ENCODE measurements around the gene CHEK2. TPM values are rescaled to one million over a fixed set of nuclear protein-coding genes. Genes with fewer than 3 reads are reported as not detected.
"Not testable (repeated sequence)": the region's sequence is repeated elsewhere in the genome, so short reads cannot be mapped to it uniquely, and the experiment has no call there.

Gene CHEK2
- total RNA-seq (2014; rRNA removed; shearing (Covaris generic); ENCODE audit: low replicate concordance): 55.7 and 65.4 TPM in 2 replicates

DNA sequence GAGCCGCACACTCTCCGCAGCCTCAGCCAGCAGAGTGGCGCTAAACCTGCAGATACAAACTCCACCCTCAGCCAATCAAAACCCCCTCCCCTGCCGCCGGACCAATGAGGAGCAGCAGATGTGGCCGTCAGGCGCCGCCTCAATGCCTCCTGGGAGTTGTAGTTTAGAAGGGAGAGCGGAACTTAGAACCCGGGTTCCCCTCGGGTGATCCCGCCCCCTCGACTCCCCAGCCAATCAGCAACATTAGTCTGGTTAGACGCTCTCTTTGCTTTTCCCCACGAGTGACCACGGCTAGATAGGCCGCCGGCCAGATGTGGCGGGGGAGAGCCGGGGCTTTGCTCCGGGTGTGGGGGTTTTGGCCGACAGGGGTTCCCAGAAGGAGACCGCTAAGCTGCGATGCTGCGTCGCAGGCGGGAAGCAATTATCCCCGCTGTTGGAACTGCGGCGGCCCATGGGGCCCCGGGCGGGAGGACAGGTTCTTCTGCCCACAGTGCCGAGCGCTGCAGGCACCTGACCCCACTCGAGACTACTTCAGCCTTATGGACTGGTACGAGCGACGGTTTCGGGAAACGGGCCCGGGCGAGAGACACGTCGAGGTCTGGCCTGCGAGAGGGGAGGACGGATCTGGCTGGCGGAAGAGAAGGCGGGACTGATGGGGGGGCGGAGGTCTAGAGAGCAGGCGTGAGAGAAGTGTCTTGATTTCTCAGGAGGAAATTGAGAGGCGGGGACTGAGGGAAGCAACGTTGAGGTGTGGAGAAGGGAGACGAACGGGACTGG is at the start of gene CHEK2, which contains the start of gene HSCB:
CHEK2 (minus strand) TSS at position 36 of the 777 bp plus-strand sequence. CDS start 7,099 bp downstream, outside the sequence.
HSCB (plus strand) TSS at position 255 of the 777 bp plus-strand sequence; CDS start at position 312, 57 bp downstream.
- peak; percentile 99 for DNase-seq (ENCODE audit: low read depth)
- in situ Hi-C loops (cut with HindIII; ENCODE audit: low pct_unique_long_range_greater_than_20kb, low sequenced_read_pairs): no loop called here

DNA sequence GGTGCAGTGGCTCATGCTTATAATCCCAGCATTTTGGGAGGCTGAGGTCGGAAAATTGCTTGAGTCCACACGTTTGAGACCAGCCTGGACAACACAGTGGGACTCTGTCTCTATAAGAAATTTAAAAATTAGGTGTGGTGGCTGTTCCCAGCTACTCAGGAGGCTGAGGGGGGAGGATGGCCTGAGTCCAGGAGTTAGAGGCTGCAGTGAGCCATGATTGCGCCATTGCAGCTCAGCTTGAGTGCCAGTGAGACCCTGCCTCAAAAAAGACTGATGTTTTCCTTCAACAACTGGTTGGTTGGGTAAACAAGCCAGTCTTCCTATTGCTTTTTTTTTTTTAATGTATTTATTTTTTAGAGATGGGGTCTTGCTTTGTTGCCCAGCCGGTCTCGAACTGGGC is 49.5 kb upstream of the CHEK2 start:
- no peak for DNase-seq (ENCODE audit: low read depth)
- in situ Hi-C loops (cut with HindIII; ENCODE audit: low pct_unique_long_range_greater_than_20kb, low sequenced_read_pairs): no loop called here

DNA sequence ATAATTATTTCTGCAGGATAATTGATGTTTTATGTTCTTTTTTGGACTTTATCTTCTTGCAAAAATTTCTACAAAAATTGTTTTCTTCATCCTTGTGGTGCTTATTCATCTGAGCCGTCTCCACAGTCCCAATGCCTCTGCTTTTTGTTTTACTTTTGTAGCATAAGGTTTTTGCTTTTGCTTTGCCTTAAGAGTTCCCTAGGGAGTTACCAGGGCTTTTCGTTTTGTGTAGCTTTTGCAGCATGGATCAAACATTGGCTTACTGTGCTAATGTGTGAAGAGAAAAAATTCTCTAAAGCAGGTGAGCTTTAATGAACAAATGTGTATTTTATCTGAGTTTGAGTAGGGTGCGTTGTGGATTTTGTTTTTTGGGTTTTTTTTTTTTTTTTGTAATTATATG is 47.0 kb upstream of the CHEK2 start:
- DNase-seq (ENCODE audit: low read depth): no peak
- in situ Hi-C loops (cut with HindIII; ENCODE audit: low pct_unique_long_range_greater_than_20kb, low sequenced_read_pairs): no loop called here

DNA sequence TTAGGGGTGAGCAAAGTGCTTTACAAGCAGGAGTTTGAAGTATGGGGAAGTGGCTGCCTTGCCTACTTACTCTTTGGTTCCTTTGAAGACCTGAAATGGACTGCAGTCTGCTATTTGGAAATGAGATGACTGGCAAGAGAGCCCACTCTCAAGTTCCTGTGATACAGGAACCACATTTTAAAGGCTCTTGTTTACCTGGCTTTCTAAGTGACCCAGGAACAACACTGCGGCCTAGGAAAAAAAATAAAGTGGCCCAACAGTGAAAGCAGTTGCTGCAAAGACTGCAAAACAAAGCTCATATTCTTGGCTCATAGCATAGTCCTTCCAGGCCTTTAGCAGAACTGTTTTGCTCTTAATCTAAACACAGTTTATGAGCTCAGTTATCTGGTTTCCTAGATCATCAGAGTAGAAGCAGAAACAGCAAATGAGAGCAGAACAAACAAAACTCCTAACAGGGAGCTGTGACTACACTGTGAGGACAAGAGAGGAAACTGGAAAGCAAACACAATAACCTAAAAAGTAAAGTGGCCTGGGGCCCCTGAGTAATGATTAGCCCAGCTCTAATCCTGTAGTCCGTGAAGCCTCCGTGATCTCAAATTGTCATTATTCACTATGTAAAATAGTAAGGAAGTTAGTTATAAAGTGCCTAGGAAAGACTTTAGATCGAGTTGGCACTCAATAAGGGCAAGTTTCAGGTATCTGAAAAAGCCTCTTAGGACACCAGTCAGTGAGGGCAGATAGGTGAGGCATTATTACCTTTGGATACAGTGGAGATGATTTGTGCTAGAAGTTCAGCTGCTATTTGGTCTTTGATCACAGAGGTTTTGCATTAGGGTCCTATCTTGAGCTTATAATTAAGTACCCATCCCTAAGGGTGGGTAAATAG is 42.4 kb upstream of the CHEK2 start:
- in situ Hi-C loops (cut with HindIII; ENCODE audit: low pct_unique_long_range_greater_than_20kb, low sequenced_read_pairs): no loop called here
- DNase-seq (ENCODE audit: low read depth): peak; percentile 35

DNA sequence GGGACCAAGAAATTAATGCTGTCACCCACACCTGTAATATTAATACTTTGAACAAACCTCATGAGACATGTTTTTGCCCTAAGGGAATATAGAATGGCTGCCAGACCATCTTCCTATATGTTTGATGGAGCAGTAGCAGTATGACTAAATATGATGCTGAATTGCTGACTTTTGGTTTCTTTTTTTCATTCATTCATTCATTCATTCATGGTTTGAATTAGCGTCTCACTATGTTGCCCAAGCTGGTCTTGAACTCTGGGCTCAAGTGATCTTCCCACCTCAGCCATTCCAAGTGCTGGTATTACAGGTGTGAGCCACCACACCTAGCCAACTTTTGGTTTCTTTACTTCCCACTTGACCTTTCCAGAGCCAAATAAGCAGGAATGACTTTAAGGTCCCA is 38.7 kb upstream of the CHEK2 start:
- in situ Hi-C loops (cut with HindIII; ENCODE audit: low pct_unique_long_range_greater_than_20kb, low sequenced_read_pairs): no loop called here
- no peak for DNase-seq (ENCODE audit: low read depth)

DNA sequence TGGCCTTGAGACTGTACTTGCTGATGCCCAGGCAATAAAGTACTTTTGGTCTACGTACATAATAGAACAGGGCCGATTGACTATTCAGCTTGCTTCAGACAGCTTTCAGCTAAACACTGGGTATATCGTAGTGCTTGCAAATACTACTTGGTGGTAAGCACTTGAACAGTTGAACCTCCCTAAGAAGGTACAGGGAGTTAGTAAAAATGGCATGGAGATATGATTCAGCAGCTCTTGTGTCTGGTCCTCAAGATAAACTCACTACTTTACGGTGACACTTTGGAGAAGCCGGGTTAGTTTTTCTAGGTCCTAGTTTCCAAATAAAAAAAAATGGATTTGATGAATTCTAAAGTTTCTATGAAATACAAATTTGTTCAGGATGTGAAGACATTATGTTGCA is 38.2 kb upstream of the CHEK2 start:
- in situ Hi-C loops (cut with HindIII; ENCODE audit: low pct_unique_long_range_greater_than_20kb, low sequenced_read_pairs): no loop called here
- no peak for DNase-seq (ENCODE audit: low read depth)

DNA sequence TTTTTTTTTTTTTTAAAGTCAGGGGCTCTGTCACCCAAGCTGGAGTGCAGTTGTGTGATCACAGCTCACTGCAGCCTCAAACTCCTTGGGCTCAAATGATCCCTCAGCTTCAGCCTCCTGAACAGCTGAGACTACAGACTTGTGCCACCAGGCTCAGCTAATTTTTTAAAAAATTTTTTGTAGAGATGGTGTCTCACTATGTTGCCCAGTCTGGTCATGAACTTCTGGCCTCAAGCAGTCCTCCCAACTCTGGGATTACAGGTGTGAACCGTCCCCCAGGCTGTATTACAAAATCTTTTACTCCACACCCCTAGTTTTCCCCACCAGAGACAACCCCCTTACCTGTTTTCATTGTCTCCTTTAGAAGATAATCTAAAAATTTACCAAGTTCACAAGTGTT is 32.8 kb upstream of the CHEK2 start:
- no peak for DNase-seq (ENCODE audit: low read depth)
- in situ Hi-C loops (cut with HindIII; ENCODE audit: low pct_unique_long_range_greater_than_20kb, low sequenced_read_pairs): no loop called here

DNA sequence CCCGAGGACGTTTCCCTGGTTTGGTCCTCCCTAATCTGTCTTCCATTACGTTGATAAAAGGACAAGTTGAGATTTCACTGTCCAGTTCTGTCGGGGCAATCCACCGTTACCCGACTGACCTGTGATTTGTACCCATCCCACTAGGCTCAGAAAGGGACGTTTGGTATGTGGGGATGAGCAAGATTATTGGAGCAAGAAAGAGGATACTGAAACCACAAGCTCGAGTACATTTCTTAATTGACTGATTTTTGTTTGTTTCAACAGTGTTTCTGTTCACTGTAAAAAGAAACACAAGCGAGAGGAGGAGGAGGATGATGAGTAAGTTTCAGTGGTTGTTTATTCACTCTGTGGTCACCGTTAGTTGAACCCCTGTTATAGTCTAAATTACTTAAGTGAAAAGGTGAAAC is 31.8 kb upstream of the CHEK2 start:
- DNase-seq (ENCODE audit: low read depth): peak; percentile 70
- in situ Hi-C loops (cut with HindIII; ENCODE audit: low pct_unique_long_range_greater_than_20kb, low sequenced_read_pairs): no loop called here

DNA sequence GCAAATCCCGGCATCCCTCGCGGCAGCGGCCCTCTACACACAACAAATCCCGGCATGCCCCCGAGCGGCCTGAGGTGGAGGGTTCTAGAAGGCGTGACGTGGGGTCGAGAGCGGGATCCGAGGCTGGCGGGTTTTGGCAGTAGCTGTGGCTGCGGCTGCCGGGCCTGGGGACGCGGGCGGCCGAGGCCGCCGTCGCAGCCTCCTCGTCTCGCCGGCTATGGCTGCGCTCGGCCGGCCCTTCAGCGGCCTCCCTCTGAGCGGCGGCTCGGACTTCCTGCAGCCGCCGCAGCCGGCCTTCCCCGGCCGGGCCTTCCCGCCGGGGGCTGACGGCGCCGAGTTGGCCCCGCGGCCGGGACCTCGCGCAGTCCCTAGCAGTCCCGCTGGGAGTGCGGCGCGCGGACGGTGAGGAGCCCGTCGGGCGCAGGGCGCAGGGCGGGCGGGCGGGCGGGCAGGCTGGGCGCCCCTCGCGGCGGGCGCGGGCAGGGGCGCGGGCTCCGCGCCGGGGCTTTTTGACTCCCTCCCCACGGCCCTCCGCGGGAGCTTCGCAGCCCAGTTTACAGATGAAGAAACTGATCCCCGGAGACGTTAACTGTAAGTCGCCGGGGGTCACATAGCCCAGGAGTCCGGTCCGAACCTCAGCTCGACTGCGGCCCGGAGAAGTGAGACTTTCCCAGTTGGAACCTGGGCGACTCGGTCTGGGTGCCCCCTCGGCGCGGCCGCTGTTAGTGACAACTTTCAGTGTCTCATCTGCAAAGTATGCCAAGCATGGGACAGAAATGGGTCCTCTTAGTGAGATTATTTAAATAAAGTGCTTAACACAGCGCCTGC is 31.2 kb upstream of the CHEK2 start, which contains the start of gene CCDC117:
CCDC117 (plus strand) TSS at position 63 of the 828 bp plus-strand sequence; CDS start at position 218, 155 bp downstream.
- peak; percentile 92 for DNase-seq (ENCODE audit: low read depth)
- in situ Hi-C loops (cut with HindIII; ENCODE audit: low pct_unique_long_range_greater_than_20kb, low sequenced_read_pairs): no loop called here

DNA sequence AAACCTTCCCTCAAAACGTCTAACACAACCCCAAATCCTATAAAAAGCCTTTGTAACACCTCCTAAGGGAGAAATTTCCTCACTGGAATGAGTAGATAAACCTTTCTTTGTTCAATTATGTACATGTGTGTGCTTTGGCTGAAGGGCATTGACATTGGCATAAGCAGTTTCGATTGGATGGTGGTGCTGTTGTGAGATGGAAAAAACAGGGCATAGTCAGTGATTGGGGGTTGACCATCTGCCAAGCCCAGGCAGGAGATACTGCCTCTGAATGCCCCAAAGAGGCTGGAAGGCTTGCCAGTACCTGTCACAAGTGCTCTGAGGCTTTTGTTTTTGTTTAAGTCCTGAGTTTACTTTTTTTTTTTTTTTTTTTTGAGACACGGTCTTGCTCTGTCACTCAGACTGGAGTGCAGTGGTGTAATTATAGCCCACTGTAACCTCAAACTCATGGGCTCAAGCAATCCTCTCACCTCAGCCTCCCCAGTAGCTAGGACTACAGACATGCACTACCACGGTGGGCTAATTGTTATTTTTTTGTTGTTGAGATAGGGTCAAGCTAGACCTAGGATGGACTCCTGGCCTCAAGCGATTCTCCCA is 29.7 kb upstream of the CHEK2 start:
- in situ Hi-C loops (cut with HindIII; ENCODE audit: low pct_unique_long_range_greater_than_20kb, low sequenced_read_pairs): no loop called here
- DNase-seq (ENCODE audit: low read depth): no peak

DNA sequence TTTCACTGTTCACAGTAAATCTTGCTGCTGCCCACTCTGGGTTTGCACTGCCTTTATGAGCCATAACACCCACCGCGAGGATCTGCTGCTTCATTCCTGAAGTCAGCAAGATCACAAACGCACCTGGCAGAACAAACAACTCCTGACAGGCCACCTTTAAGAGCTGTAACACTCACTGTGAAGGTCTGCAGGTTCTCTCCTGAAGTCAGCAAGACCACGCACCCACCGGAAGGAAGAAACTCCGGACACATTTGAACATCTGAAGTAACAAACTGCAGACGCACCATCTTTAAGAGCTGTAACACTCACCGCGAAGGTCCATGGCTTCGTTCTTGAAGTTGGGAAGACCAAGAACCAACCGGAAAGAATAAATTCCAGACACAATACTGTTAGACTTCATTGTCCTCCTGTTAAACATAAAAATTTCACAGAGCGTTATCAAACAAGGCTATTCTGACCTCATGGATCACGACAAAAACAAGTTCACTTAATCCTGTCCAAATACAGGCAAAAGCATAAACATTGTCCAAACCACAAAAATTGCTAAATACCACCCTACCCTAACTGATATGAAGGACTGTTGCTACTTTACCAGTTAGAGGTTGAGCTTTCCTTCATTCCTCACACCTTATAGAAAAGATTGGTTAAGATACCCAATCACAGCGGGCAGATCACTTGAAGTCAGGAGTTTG is 27.9 kb upstream of the CHEK2 start:
- in situ Hi-C loops (cut with HindIII; ENCODE audit: low pct_unique_long_range_greater_than_20kb, low sequenced_read_pairs): no loop called here

DNA sequence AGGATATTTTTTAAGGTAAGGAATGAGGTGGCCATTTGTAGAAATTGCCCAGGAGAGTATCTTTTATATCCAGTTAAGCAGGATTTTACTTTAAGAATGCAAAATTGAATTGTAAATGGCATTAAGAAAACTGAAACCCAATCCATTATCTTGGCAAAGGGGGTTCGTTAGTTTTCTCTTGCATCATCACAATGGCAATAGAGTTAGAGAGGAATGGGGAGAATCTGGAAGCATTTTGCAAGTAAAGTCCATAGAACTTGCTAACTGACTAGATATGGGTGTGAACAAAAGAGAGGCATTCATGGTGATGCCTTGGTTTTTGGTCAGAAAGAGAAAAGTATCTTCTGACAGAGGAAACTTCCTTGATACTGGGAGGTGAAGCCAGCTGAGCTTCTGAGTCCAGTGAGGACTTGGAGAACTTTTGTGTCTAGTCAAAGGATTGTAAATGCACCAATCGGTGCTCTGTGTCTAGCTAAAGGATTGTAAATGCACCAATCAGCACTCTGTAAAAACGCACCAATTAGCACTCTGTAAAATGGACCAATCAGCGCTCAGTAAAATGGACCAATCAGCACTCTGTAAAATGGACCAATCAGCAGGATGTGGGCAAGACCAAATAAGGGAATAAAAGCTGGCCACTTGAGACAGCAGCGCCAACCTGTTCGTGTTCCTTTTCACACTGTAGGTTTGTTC is 27.2 kb upstream of the CHEK2 start:
- in situ Hi-C loops (cut with HindIII; ENCODE audit: low pct_unique_long_range_greater_than_20kb, low sequenced_read_pairs): no loop called here
- DNase-seq (ENCODE audit: low read depth): peak; percentile 27

More for the DNA sequence above, 27.9 kb upstream of the CHEK2 start:
- no peak for DNase-seq (ENCODE audit: low read depth)

DNA sequence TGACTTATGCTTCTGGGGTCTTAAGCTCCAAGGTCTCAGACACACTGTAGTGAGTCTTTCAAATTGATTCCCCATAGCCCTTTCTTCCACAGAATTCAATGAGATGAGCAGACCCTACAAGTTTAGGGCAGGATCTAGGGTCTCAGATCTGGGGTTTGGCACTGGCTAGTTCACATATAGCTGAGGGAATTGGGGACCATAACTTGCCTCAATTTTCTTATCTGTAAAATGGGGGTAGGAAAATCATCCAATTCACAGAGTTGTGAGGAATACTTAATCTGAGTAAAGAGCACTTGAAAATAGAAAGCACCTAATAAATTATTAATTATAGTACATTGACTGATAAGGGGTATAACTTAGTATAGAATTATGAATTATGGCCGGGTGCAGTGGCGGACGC is 25.0 kb upstream of the CHEK2 start:
- in situ Hi-C loops (cut with HindIII; ENCODE audit: low pct_unique_long_range_greater_than_20kb, low sequenced_read_pairs): no loop called here
- no peak for DNase-seq (ENCODE audit: low read depth)

DNA sequence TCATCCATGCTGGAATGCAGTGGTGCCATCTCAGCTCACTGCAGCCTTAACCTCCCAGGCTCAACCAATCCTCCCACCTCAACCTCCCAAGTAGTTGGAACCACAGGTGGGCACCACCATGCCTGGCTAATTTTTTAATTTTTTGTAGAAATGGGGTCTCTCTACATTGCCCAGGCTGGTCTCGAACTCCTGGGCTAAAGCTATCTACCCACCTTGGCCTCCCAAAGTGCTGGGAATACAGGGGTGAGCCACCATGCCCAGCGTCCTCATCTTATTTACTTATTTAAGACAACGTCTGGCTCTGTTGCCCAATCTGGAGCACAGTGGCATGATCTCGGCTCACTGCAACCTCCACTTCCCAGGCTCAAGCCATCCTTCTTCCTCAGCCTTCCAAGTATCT is 20.4 kb upstream of the CHEK2 start:
- in situ Hi-C loops (cut with HindIII; ENCODE audit: low pct_unique_long_range_greater_than_20kb, low sequenced_read_pairs): not testable (repeated sequence)

DNA sequence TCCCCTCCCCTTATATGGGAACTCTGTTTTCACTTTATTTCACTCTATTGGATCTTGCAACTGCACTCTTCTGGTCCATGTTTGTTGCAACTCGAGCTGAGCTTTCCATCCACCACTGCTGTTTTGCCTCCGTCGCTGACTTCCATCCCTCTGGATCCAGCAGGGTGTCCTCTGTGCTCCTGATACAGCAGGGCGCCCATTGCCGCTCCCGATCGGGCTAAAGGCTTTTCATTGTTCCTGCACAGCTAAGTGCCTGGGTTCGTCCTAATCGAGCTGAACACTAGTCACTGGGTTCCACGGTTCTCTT is 19.8 kb upstream of the CHEK2 start:
- DNase-seq (ENCODE audit: low read depth): no peak

More for the DNA sequence above, 20.4 kb upstream of the CHEK2 start:
- DNase-seq (ENCODE audit: low read depth): not testable (repeated sequence)

DNA sequence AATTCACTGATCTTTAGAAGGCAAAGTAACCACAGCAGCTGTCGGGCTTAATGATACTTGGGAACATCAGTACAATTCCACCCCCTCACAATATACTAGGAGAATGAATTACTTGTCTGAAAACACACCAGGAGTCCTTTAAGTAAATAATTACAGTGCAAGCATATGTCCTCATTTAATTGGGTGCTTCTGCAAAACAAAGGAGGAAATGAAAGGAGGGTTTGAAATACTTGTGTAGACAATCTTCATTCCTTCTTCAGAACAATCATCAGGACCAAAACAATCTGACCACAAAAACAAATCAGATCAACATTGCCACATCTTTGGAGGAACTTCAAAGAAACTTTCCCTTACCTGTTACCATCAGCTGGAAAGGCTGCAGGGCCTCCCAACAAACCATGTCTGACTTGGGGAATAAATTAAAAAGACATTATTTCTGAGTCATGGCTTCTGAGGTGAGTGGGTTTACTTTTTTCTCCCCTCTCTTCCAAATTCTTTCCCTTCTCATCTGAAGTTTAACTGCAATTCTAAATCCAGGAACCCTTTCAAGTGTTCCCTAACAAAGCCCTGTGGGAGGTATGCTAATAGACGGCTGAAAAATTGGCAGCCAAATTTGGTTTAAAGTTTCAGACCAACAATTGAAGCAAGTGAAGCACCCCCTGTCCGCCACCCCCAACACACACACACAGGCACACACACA is 18.4 kb upstream of the CHEK2 start:
- DNase-seq (ENCODE audit: low read depth): no peak

More for the DNA sequence above, 19.8 kb upstream of the CHEK2 start:
- in situ Hi-C loops (cut with HindIII; ENCODE audit: low pct_unique_long_range_greater_than_20kb, low sequenced_read_pairs): no loop called here

More for the DNA sequence above, 18.4 kb upstream of the CHEK2 start:
- in situ Hi-C loops (cut with HindIII; ENCODE audit: low pct_unique_long_range_greater_than_20kb, low sequenced_read_pairs): no loop called here
